A549 treated with AZD2906 at 1 μM for 4 hours (cell line): ENCODE measurements around the gene SETD1B. TPM values are rescaled to one million over a fixed set of nuclear protein-coding genes. Genes with fewer than 3 reads are reported as not detected.

Source experiments
- total RNA-seq: library from RNA; stranded (reverse); fragments of 200-300 nt; extraction: Qiagen RNA extraction; gene quantifications from 5 replicates; pipeline ENCODE4 v1.2.3, GENCODE V29; 2022

The SETD1B gene
- 9.7 to 12.6 TPM (median 10.9 TPM) in 5 replicates for total RNA-seq

GRCh38 chr12:121803861-121804416, at the start of gene SETD1B:
SETD1B (plus strand) TSS chr12:121804009; CDS start chr12:121804738, 729 bp downstream.

DNA sequence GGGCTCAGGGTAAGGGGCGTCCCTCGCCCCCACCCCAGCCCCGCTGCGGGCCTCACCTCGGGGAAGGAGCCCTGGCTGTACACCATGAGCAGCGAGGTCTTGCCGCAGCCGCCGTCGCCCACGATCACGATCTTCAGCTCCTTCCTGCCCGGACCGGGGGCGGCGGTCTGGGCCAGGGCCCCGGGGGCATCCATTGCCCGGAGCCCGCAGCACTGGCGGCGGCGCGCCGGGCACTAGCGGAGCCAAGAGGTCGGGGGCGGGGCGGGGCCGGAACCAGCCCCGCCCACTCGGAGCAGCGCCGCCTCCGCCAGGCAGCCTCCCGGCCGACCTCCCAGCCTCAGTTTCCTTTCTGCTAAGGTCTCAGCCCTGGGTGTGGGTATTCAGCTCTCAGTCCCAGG, 10.4 kb upstream of the SETD1B start, which contains the start of gene RHOF:
TSS of gene RHOF (minus strand) at position 249 of the 398 bp plus-strand sequence. CDS start at position 194, 55 bp downstream.

GRCh38 chr12:121858662-121859572, 55.1 kb downstream of the SETD1B start, which contains the start of gene HPD:
HPD (minus strand) TSS chr12:121858859; CDS start chr12:121858823, 36 bp downstream.

Other genes starting within 250 kb of the SETD1B start
- gene KDM2B, start 223.0 kb upstream of the SETD1B start, total RNA-seq, result 18.4 to 20.3 TPM (median 18.8 TPM) in 5 replicates
- 18.7 to 35.5 TPM (median 34.5 TPM) in 5 replicates for gene ORAI1, start 177.5 kb upstream of the SETD1B start, total RNA-seq
- gene MORN3, start 134.4 kb upstream of the SETD1B start, total RNA-seq, result 0.15 to 0.27 TPM (median 0.23 TPM) in 5 replicates
- 11.7 to 16.9 TPM (median 16.0 TPM) in 5 replicates for gene TMEM120B, start 91.3 kb upstream of the SETD1B start, total RNA-seq
- 76.7 to 89.2 TPM (median 85.4 TPM) in 5 replicates for gene RHOF, start 10.3 kb upstream of the SETD1B start, total RNA-seq
- 1.5 to 2.2 TPM (median 2.0 TPM) in 5 replicates for gene HPD, start 54.9 kb downstream of the SETD1B start, total RNA-seq
- gene PSMD9, start 84.8 kb downstream of the SETD1B start, total RNA-seq, result 127 to 171 TPM (median 128 TPM) in 5 replicates
- 1.1 to 2.2 TPM (median 1.5 TPM) in 5 replicates for gene CFAP251, start 114.6 kb downstream of the SETD1B start, total RNA-seq
- gene BCL7A, start 217.9 kb downstream of the SETD1B start, total RNA-seq, result 9.7 to 12.4 TPM (median 10.8 TPM) in 5 replicates